ENCODE results near the gene PINLYP. TPM values are rescaled to one million over a fixed set of nuclear protein-coding genes. Genes with fewer than 3 reads are reported as not detected.
A peak's percentile ranks its signal among the peaks of the same experiment; 100 is the strongest.

The PINLYP gene
- total RNA-seq, 4 donors from 2014 or later = 1.2 TPM; not detected in 3

DNA sequence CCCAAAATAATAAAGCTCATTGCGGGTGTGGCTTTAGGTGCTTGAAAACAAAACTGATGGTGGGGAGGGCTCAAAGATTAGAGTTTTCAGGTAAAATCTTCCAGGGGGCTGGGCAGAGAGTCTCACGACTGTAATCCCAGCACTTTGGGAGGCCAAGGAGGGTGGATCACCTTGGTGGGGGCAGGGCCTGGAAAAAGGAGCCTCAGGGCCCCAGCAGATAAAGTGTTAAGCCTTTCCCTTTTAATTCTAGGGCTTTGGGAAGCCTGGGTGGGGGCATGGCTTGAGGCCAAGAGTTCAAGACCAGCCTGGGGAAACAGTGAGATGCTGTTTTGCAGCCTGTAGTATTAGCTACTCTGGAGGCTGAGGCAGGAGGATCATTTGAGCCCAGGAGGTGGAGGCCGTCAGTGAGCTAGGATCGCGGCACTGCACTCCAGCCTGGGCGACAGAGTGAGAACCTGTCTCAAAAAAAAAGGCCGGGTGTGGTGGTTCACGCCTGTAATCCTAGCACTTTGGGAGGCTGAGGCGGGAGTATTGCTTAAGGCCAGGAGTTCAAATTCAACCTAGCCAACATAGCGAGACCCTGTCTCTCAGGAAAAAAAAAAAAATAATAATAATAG is 18.6 kb downstream of the PINLYP start:
- no peaks in the 10 kb centered on the region for H3K9me3 ChIP-seq
- intact Hi-C loops (cut with DNase I; ENCODE audit: low total_unique reads) = no loop called here
- ATAC-seq (no peak), DNase-seq (no peak)
- TF ChIP-seq, protein P1, sequence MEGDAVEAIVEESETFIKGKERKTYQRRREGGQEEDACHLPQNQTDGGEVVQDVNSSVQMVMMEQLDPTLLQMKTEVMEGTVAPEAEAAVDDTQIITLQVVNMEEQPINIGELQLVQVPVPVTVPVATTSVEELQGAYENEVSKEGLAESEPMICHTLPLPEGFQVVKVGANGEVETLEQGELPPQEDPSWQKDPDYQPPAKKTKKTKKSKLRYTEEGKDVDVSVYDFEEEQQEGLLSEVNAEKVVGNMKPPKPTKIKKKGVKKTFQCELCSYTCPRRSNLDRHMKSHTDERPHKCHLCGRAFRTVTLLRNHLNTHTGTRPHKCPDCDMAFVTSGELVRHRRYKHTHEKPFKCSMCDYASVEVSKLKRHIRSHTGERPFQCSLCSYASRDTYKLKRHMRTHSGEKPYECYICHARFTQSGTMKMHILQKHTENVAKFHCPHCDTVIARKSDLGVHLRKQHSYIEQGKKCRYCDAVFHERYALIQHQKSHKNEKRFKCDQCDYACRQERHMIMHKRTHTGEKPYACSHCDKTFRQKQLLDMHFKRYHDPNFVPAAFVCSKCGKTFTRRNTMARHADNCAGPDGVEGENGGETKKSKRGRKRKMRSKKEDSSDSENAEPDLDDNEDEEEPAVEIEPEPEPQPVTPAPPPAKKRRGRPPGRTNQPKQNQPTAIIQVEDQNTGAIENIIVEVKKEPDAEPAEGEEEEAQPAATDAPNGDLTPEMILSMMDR (IDR thresholded peaks at IDR 0.05 in 4 of 5, conservative IDR thresholded peaks at IDR 0.05 in 1 of 5) = no peak
- no peak for TF ChIP-seq POLR2A (IDR thresholded peaks at IDR 0.05)
- peaks cover 27 to 34% of the 10 kb centered on the region in 2 donors for H3K4me1 ChIP-seq
- in situ Hi-C loops (cut with MboI; ENCODE audit: low sequenced_read_pairs in 4 of 4) = no loop called here
- peaks cover 0 to 37% of the 10 kb centered on the region in 2 donors for H3K36me3 ChIP-seq
- peak overlapping the region; percentile 84 to 98 (median 92) for H3K27ac ChIP-seq
- H3K27me3 ChIP-seq = no peaks in the 10 kb centered on the region
- H3K4me3 ChIP-seq = peak overlapping the region; percentile 65 to 86 (median 77)

DNA sequence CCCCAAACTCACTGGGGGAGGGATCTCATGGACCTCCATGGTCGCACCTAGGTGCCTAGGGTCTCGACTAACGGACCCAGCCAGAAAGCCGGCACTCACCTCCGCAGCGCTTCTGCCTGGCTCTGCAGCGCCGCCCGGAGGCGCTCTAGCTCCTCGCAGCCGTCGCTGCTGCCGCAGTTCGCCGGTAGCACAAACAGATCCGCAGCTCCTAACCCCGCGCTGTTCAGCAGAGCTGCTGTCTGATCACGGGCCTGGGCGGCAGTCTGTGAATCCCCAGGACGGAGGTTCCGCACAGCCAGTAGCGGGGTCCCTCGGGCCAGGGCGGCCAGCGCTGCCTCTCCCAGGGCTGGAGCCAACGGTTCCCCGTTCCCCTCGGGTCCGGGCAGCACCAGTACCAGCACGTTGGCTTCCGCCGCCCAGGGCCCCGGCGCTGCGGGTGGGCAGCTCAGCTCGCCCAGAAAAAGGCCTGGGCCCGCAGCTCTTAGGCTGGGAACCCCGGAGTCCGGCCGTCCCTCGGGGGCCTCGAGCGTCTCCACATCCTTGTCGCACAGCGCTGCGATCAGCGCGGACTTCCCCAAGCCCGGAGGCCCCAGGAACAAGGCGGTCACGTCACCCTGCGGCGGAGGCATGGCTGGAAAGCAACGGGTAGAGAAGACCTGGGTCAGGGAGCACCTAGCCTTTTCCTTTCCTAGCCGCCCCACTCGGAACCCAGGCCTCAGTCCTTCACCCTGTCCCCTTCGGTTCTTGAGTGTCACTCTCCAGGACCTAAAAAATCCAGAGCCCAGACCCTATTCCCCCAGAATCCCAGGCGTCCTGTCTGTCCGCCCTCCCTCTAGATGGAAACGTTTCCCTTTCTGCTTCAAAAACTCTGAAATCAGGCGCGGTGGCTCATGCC is 19.4 kb downstream of the PINLYP start:
- Histone ChIP-seq H3K36me3 (peaks cover 0 to 43% of the 10 kb centered on the region in 2 donors), H3K9me3 (no peaks in the 10 kb centered on the region), H3K27ac (peak overlapping the region; percentile 84 to 98 (median 92)), H3K4me3 (peak overlapping the region; percentile 65 to 86 (median 77)), H3K27me3 (no peaks in the 10 kb centered on the region), H3K4me1 (peaks cover 27 to 34% of the 10 kb centered on the region in 2 donors)
- DNase-seq = no peak
- in situ Hi-C loops (cut with MboI; ENCODE audit: low sequenced_read_pairs in 4 of 4) = no loop called here
- intact Hi-C loops (cut with DNase I; ENCODE audit: low total_unique reads) = no loop called here
- no peak for ATAC-seq
- no peak for TF ChIP-seq POLR2A (IDR thresholded peaks at IDR 0.05)
- TF ChIP-seq, protein P1 (IDR thresholded peaks at IDR 0.05 in 4 of 5, conservative IDR thresholded peaks at IDR 0.05 in 1 of 5) = peak in 4 of 5 experiments; percentile 26 to 57 (median 46)

DNA sequence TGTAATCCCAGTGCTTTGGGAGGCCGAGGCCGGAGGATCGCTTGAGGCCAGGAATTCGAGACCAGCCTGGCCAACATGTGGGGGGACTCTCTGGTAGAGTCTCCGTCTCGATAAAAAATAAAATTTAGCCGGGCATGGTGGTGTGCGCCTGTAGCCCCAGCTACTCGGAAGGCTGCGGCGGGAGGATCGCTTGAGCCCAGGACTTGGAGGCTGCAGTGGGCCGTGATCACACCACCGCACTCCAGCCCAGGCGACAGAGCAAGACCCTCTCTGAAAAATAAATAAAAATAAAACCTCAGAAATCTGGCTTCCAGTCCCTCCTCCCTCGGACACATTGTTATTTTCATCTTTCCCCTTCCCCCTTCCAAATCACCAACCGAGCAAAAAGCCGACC is 20.0 kb downstream of the PINLYP start:
- H3K9me3 ChIP-seq = no peaks in the 10 kb centered on the region
- no peaks in the 10 kb centered on the region for H3K27me3 ChIP-seq
- DNase-seq (no peak), ATAC-seq (peak; percentile 13 to 20)
- peaks cover 0 to 43% of the 10 kb centered on the region in 2 donors for H3K36me3 ChIP-seq
- peaks cover 27 to 34% of the 10 kb centered on the region in 2 donors for H3K4me1 ChIP-seq
- peak overlapping the region; percentile 65 to 86 (median 77) for H3K4me3 ChIP-seq
- in situ Hi-C loops (cut with MboI; ENCODE audit: low sequenced_read_pairs in 4 of 4) = no loop called here
- TF ChIP-seq, protein P1 (IDR thresholded peaks at IDR 0.05 in 4 of 5, conservative IDR thresholded peaks at IDR 0.05 in 1 of 5) = no peak
- no peak for TF ChIP-seq POLR2A (IDR thresholded peaks at IDR 0.05)
- H3K27ac ChIP-seq = peak overlapping the region; percentile 84 to 98 (median 92)
- intact Hi-C loops (cut with DNase I; ENCODE audit: low total_unique reads) = no loop called here

DNA sequence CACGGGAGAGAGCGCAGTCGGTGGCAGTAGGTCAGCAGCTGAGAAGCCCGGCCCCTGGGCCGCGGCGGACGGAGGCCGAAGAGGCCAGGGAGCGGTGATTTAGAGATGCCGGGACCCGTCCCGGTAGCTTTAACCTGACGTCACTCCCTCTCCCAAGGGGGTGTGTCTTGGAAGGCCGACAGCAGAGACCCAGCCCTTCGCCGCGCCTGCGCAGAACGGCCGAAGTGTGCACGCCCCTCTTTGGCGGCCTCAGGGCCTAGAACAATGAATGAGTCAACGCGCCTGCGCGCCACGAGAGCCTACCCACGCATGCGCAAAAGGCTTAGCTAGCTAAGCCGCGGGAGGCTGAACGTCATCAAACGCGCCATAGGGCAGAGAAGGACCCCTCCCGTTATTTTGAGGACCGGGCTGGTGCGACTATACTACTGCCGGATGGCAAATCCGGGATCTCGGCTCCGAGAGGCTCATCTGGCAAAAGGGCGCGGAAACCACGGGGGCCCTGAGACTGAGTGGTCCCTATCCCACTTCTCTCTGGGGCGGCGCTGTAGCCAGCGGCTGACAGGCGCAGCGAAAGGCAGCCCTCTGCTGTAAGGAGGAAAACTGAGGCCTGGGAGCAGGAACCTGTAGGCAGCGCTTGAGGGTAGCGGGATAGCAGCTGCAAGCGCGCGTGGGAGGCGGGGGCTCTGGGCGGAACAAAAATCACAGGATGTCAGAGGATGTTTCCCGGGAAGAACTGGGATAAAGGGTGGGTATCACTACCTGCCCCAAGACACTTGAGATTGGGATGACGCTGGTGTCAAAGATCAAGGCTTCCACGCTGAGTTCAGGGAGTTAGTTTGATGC is 20.6 kb downstream of the PINLYP start, which contains the start of the genes IRGQ and ZNF576:
IRGQ (minus strand) TSS at position 136 of the 843 bp plus-strand sequence. CDS start 796 bp downstream, outside the sequence.
ZNF576 (plus strand) TSS at position 597 of the 843 bp plus-strand sequence. CDS start 514 bp downstream, outside the sequence.
- peak within 1 kb of the TSS; percentile 93 to 98 (median 96) for H3K27ac ChIP-seq
- ATAC-seq = peak; percentile 97
- peak; percentile 100 for DNase-seq
- no peaks in the 10 kb centered on the region for H3K9me3 ChIP-seq
- H3K36me3 ChIP-seq = peaks cover 0 to 49% of the 10 kb centered on the region in 2 donors
- peaks cover 27 to 34% of the 10 kb centered on the region in 2 donors for H3K4me1 ChIP-seq
- intact Hi-C loops (cut with DNase I; ENCODE audit: low total_unique reads) (loop anchor here (1.0 to 2.0 kb wide), 5 partner anchors 21 to 159 kb away; partner anchors contain the start of genes PINLYP, XRCC1, ZNF428 and ZNF575), in situ Hi-C loops (cut with MboI; ENCODE audit: low sequenced_read_pairs in 4 of 4) (no loop called here)
- TF ChIP-seq, protein P1 (IDR thresholded peaks at IDR 0.05 in 4 of 5, conservative IDR thresholded peaks at IDR 0.05 in 1 of 5) = peak in 2 of 5 experiments; percentile 8
- TF ChIP-seq POLR2A (IDR thresholded peaks at IDR 0.05) = peak; percentile 89 to 93
- H3K27me3 ChIP-seq = no peaks in the 10 kb centered on the region
- H3K4me3 ChIP-seq = peak within 1 kb of the TSS; percentile 65 to 86 (median 77)
